D721Med (cell line): ENCODE measurements around the gene MOB3C.

Source experiments
- DNase-seq: peaks from one replicate; pipeline ENCODE4 v3.0.0; 2011; ENCODE audit warnings: low spot score; ENCODE audit not compliant: insufficient read length
- FAIRE-seq: peaks from 2 replicates; lab custom pipeline; 2011; peaks lifted over from hg19 to GRCh38; lab: Jason Lieb, UNC
- TF ChIP-seq, protein P1 (sequence below): IDR thresholded peaks from 2 replicates; pipeline ENCODE4 v1.5.1; 2012; ENCODE audit warnings: mild to moderate bottlenecking, control low read depth; ENCODE audit not compliant: insufficient read depth; ENCODE audit errors: missing control alignments

MOB3C gene

DNA sequence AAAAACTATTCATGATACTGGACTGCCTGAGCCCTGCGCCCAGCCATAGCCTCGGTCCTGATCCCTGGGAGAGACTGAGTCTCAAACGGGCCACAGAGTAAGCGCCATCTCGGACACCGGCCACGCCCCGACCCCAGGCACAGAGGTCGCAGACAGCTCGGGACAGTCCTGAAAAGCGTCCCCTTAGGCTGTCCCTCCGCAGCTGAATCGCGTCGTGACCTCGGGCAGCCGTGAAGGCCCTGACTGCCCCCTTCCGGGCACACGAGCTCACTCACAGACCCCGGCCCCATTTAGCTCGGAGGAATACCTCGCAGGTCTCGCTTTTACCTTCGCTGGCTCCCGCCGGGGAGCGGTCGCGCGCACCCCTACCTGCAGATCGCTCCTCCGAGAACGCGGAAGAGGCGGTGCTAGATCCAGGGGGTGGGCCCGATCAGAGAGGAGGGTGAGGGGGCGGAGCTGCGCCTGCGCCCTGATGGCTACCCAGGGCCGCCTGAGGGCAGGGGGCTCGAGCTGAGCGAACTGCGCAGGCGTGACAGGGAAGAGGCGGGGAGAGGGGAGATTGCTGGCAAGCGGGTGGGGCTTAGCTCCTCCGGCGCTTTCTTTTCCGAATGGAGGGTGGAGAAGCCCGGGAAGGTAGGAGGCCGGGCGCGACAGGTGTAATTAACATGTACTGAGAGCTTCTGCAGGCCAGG, 12.6 kb downstream of the MOB3C start, which contains the start of gene MKNK1:
TSS of gene MKNK1 (minus strand) at position 411 of the 692 bp plus-strand sequence. CDS start 20,941 bp downstream, outside the sequence.
- TF ChIP-seq, protein P1, sequence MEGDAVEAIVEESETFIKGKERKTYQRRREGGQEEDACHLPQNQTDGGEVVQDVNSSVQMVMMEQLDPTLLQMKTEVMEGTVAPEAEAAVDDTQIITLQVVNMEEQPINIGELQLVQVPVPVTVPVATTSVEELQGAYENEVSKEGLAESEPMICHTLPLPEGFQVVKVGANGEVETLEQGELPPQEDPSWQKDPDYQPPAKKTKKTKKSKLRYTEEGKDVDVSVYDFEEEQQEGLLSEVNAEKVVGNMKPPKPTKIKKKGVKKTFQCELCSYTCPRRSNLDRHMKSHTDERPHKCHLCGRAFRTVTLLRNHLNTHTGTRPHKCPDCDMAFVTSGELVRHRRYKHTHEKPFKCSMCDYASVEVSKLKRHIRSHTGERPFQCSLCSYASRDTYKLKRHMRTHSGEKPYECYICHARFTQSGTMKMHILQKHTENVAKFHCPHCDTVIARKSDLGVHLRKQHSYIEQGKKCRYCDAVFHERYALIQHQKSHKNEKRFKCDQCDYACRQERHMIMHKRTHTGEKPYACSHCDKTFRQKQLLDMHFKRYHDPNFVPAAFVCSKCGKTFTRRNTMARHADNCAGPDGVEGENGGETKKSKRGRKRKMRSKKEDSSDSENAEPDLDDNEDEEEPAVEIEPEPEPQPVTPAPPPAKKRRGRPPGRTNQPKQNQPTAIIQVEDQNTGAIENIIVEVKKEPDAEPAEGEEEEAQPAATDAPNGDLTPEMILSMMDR = peak; percentile 5
- DNase-seq (peak; percentile 99), FAIRE-seq (no peak)

DNA sequence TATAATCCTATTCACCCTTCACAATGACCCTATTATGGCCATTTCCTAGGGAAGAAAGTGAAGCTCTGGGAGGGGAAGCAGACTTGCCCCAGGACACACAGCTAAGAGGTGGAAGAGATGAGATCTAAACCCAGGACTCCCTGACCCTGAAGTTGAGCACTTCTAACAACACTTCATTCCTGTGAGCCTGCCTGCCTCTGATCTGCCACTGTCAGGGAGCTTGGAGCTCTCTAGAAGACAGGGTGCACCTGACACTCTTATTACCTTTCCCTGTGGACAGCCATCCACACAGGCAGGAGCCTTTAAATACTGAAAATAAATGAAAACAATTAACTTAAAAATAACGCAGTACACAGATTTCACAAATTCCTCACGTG, 13.1 kb downstream of the MOB3C start:
- FAIRE-seq (no peak), DNase-seq (no peak)
- TF ChIP-seq, protein P1 = no peak

DNA sequence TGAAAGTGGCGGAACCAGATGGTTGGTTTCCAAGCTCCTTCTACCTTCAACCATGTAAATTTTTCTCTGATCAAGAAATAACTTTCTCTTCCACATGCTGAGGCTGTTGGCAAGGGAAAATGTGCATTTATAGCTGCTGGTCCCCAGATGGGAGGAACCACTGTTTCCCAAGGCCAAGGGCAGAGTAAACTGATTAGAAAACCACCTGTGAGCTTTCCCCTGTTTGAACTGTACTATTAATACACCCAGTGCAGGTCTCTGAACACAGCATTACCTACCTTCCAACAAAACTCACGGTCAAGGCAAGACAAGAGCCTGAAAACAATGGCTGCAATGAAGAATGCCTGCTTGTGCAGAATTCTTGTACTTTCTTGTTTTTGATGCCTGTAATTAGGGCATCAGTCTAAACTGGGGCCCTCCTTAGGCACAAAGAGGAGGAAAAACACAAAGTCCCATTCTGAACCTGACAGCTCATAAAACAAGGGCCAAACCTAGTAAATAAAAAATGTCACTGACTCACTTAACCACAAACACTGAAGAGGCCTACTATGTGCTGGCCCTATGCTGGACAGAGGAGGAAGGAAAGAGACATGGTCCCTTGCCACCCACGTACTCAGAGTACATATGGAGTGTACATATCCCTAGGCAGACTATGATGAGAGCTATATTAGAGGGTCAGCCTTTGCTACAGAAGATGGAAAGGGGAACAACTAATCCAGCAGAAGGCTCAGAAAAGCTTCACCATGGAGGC, 15.2 kb downstream of the MOB3C start:
- no peak for FAIRE-seq
- TF ChIP-seq, protein P1 = no peak

DNA sequence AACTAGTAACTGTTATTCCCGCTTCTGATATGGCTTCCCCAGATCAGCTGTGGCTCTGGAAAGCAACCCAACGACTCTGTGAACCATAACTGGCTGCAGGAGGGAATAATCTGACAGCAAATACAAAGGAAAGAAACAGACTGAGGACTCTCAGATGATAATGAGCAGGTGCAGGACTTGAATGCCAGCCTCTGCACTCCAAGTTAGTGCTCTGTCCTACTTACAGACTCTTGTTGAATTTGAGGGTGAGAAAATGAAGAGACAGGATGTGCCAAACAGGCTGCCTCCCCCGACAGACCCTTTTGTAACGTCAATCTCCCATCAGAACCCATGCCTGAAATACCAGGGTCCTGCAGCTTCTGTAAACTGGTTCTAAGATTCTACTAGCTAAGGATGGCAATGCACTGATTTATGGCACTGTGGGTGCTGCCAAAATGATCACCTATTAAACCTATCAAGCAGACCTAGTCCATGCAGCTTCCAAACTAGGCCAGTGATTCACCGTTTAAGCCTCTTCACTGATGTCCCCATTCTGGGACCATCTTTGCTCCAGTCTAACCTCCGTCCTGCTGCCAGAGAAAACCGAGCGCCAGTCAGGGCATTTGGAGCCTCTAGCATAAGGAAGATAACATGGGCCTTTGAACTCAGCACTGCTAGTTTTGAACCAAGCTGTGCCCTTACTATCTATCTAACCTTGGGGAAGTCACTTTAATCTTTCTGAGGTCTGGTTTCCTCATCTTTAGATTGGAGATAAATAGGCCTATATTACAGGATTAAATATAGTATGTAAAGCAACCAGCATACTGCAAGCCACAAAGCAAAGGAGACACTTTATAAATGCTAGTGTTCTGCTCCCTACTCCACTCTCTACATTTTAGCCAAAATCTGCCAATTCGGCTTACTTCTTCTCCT, 17.3 kb downstream of the MOB3C start:
- no peak for FAIRE-seq
- DNase-seq = no peak
- TF ChIP-seq, protein P1 = no peak

More for the DNA sequence above, 15.2 kb downstream of the MOB3C start:
- DNase-seq = no peak

DNA sequence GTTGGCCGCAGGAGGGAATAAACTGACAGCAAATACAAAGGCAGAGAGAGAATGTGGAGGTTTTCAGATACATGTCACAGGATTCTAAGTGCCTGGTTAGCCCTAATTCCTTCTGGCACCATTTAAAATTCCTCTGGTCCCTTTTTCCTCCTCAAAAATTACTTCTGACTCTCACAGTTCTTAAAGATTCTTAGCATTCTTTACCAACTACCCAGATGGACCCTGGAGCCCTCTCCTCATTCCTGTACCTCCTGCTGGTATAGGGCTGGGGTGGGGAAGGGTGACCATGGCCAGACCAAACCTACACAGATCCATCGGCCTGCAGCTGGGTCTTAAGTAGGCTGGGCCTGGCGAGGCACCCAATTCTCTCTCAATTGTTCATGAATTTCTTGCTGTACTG, 19.8 kb downstream of the MOB3C start:
- TF ChIP-seq, protein P1 = no peak
- DNase-seq (no peak), FAIRE-seq (no peak)

DNA sequence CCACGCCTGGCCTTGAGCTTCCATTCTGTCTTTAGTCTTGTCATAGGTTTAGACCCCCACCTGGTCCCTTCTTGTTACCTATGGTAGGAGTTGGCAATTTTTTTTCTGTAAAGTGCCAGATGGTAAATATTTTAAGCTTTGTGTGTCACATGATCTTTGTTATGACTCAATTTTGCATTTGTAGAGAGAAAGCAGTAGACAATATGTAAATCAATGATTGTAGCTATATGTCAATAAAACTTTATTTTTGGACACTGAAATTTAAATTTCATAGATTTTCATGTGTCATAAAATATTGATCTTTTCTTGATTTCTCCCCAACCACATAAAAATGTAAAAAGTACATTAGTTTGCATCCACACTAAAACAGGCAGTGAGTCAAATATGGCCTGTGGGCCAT, 20.6 kb downstream of the MOB3C start:
- TF ChIP-seq, protein P1 = no peak
- DNase-seq = no peak
- FAIRE-seq = no peak
